GM12873 (cell line): ENCODE results near the gene BMP6.
A peak's percentile ranks its signal among the peaks of the same experiment; 100 is the strongest.

Experiments
- CTCF ChIP-seq: IDR thresholded peaks from 2 replicates; pipeline ENCODE4 v1.5.1; 2012; ENCODE audit warnings: low read depth, mild to moderate bottlenecking, moderate library complexity, low read length, control low read depth; ENCODE audit not compliant: insufficient read depth; ENCODE audit errors: missing control alignments

Gene BMP6

DNA sequence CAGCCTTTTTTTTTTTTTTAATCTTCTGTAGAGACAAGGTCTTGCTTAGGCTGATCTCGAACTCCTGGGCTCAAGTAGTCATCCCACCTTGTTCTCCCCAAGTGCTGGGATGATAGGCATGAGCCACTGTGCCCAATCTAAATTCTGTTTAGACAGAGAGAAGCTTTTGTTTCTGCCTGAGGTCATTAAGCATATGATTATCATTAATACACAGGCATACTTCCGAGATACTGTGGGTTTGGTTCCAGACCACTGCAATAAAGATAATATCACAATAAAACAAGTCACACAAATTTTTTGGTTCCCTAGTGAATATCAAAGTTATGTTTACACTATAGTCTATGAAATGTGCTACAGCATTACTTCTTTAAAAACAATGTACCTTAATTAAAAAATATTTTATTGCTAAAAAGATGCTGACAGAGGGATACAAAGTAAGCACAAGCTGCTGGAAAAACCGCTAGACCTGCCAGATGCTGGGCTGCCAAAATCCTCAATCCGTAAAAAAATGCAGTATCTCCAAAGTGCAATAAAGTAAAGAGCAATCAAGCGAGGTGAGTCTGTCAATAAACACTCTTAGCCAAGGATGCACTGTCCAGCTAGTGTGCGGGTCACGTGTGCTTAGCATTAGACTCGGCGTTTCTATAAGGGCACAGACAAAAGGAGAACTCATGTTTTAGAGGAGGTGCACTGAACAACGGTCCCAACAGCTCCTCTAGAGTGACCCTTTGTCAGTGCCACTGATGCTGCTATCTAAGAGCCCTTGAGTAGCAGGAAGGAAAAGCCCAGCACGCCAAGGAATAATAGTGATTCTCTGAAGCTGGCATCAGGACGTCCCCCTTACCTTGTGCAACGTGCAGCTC lies 168.6 kb downstream of the BMP6 start:
- no peak for TF ChIP-seq CTCF

DNA sequence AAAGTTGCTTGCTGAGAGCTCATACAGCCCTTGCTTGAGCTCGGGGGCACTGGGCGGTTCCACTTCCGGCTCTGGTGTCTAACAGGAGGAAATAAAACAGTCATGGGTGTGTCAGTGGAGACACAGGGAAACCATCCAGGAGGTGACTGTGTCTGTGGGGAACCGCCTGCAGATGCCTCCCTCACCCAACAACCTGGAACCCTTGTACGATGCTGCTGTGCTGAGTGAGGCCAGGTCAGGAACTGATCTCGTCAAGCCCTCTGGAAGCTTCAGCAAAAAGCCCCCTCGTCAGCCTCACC lies 169.2 kb downstream of the BMP6 start:
- no peak for TF ChIP-seq CTCF

DNA sequence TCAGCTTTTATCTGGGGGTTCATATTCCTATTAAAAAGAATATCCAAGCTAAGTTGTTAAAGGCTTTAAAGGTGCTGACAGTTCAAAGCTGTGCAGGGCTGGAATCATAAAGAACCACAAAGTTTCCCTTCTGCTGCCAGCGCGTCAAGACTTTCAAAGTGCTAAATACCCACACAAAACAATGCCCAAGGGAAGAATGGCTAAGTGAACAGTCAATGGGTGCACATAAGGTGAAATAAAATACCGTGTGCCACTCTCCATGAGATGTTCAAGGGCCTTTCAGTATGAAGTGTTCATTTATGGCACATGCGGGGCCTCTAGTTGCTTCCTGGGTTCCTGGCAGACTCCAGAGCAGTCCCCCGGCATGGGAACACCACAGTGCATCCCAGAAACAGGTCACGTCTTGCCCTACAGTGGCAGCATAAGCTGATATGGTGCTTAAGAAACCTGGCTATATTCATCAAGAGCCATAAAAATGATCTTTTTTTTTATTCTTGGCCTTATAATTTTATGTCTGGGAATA lies 170.6 kb downstream of the BMP6 start:
- no peak for TF ChIP-seq CTCF

DNA sequence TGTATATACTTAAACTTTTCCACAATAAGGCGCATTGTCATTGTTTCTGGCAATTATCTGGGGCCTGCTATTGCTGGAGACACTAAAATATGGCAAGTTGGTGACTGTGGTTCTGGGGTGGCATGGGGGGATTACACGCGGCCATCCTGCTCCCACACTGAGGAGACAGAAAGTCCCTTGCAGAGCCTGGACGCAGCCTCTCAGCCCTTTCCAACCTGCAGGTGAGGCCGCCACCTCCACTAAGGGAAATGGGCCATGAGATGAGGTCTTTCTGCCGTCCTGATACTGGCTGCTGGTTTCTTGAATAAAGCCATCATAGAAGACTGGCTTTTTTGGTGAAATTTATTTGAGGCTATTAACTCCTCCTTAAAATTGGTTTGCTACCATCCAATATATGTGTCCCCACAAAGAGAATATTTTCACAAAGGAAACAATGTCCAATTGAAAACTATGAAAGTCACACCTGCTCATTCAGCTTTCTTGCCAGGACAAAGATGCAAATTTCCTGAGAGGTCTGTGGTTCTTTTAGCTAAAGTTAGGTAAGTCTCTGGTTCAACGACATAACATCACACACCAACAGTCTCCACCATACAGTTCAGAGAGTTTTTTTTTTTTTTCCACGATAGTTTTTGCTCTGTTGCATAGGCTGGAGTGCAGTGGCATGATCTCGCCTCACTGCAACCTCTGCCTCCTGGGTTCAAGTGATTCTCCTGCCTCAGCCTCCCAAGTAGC lies 171.7 kb downstream of the BMP6 start:
- no peak for TF ChIP-seq CTCF

GRCh38 chr6:7899101-7899888 lies 173.4 kb downstream of the BMP6 start:
- peak; percentile 43 for TF ChIP-seq CTCF

GRCh38 chr6:7899889-7900213 lies 174.0 kb downstream of the BMP6 start:
- no peak for TF ChIP-seq CTCF

- no peak for TF ChIP-seq CTCF
Measured at GRCh38 chr6:7900621-7901020, 174.7 kb downstream of the BMP6 start.
